GM19239 (cell line): Measurements from ENCODE around the gene HTR3E.
"Not testable (repeated sequence)": the region's sequence is repeated elsewhere in the genome, so short reads cannot be mapped to it uniquely, and the experiment has no call there.

ENCODE experiments used
- DNase-seq: peaks from one replicate; pipeline ENCODE4 v3.0.0; 2011; ENCODE audit warnings: low spot score; ENCODE audit not compliant: insufficient read length
- FAIRE-seq: peaks from 2 replicates; lab custom pipeline; 2011; peaks lifted over from hg19 to GRCh38; lab: Jason Lieb, UNC

Gene HTR3E

GRCh38 chr3:184099806-184100686 lies 3.2 kb downstream of the HTR3E start:
- FAIRE-seq (no peak), DNase-seq (no peak)

DNA sequence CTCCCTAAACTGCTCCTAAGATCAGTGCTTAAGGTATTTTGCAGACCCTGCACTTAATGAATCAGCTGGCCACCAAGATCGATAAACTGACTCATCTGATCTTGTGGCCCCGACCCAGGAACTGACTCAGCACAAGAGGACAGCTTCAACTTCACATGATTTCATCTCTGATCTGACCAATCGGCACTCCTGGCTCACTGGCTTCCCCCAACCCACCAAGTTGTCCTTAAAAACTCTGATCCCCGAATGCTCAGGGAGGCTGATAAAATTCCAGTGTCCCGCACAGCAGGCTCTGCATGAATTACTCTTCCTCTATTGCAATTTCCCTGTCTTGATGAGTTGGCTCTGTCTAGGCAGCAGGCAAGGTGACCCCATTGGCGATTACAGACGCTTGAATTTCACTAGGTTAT lies 13.5 kb downstream of the HTR3E start:
- DNase-seq: no peak
- no peak for FAIRE-seq

DNA sequence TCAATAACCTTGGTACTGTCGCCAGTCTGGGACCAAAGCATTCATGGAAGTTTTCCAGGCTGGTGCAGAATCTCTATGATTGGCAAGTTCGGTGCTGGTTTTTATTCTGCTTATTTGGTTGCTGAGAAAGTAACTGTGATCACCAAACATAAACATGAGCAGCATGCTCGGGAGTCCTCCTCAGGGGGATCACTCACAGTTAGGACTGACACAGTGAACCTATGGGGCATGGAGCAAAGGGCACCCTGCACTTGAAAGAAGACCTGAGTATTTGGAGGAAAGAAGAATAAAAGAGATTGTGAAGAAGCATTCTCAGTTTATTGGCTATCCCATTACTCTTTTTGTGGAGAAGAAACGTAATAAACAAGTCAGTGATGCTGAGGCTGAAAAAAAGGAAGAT lies 19.2 kb downstream of the HTR3E start:
- DNase-seq (no peak), FAIRE-seq (no peak)

GRCh38 chr3:184117636-184118035 lies 20.8 kb downstream of the HTR3E start:
- no peak for DNase-seq
- FAIRE-seq: no peak

GRCh38 chr3:184121031-184121430 lies 24.2 kb downstream of the HTR3E start:
- not testable (repeated sequence) for FAIRE-seq, DNase-seq

DNA sequence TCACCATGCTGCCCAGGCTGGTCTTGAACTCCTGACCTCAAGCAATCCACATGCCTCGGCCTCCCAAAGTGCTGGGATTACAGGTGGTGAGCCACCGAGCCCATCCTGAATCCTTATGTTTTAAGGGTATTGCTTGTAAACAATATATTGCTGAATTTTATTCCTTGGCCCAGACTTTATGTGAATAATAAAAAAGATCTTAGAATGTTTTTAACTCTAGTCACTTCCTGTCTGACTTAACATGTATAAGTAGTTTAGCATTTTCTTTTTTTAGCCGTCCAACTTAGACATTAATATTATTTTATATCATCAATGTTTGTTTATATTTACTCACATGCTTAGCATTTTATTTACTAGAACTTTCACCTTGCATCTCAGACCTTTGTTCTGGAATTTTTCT lies 29.1 kb downstream of the HTR3E start:
- FAIRE-seq (no peak), DNase-seq (no peak)

- DNase-seq: no peak
- FAIRE-seq: no peak
These were observed 32.1 kb downstream of the HTR3E start for GRCh38 chr3:184129012-184129411.

DNA sequence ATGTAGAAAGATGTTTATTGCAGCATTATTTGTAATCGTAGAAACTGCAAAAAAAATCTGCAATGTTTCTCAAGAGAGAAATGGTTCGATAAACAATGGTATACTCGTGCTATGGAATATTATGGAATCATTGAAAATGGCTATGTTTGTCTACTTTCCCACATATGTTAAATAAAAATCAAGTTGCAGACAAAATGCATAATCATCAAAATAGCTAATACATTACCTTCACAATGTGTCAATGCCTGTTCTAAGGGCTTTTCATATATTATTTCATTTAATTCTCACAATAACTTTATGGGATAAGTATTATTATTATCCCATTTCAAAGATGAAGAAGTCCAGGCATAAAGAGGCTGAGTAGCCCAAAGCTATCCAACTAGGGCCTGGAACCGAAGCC lies 36.1 kb downstream of the HTR3E start:
- DNase-seq (no peak), FAIRE-seq (no peak)

- DNase-seq (no peak), FAIRE-seq (peak; percentile 85)
These were observed 37.2 kb downstream of the HTR3E start for GRCh38 chr3:184133840-184134745.

GRCh38 chr3:184134746-184135148 lies 37.9 kb downstream of the HTR3E start:
- FAIRE-seq: no peak
- DNase-seq: no peak

DNA sequence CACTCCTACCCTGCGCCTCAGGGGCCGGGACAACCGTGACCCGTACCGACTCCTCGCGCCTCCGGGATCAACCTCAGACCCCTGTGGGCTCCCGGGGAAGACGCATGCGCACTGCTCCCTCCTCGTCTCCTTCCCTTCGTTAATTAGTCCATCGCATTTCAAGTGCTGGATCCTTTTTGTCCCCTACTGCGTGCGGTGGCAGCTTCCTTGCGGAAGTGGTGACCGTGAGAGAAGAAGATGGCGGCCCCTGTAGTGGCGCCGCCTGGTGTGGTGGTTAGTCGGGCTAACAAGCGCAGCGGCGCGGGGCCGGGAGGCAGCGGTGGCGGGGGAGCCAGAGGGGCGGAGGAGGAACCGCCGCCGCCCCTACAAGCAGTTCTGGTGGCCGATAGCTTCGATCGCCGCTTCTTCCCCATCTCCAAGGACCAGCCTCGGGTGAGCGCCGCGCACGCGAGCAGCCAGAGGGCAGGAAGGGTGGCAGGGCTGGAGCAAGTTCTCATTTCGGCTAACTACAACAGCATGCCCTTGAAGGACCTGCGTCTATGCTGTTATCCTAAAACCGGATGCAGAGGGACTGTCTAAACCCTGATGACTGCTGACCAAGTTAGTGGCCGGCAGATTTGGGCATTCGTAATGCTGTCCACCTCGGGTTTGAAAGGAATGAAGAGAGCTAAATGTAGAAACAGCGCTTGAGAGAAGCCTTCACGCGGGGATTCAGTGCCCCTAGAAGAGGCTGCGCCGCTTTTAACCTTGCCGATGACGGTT lies 38.5 kb downstream of the HTR3E start, which contains the start of gene EIF2B5:
Gene EIF2B5 (plus strand): TSS at position 210 of the 762 bp plus-strand sequence. CDS start 28 bp downstream, at position 238.
- FAIRE-seq: peak; percentile 96
- peak; percentile 72 for DNase-seq

DNA sequence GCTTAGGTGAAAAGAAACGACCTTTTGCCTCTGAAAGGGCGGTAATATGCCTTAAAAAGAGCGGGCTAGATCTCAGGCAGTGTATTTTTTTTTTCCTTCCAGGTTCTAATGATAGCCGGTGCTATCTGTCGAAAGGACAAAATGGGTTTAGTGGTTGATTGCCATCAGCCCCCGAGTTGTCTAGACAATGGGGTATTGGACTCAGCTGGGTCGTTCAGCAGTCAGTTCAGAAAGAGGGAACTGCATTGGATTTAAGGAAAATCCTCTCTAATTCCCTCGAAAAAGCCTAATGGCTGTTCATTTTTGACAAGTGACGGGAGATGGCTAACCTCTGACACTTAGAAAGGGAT lies 39.0 kb downstream of the HTR3E start:
- DNase-seq (no peak), FAIRE-seq (no peak)

- FAIRE-seq (no peak), DNase-seq (no peak)
These were observed 43.6 kb downstream of the HTR3E start for GRCh38 chr3:184140436-184140835.

- DNase-seq: no peak
These were observed 45.3 kb downstream of the HTR3E start for GRCh38 chr3:184142199-184142598.

DNA sequence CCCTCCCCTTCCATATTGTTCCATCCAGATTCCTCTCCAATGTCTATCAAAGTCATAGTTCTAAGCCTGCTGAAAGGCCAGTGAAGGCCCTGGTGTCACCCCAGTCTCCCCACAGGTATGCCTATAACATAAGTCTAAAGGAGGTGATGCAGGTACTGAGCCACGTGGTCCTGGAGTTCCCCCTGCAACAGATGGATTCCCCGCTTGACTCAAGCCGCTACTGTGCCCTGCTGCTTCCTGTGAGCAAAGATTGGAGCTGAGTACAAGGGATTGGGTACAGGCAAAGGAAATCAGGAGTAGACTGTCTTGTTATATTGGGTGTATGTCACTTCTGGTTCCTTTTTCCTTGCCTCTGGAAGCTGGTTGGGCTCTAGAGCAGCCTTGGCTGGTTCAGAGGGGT lies 46.5 kb downstream of the HTR3E start:
- DNase-seq (no peak), FAIRE-seq (no peak)

More at GRCh38 chr3:184142199-184142598, 45.3 kb downstream of the HTR3E start:
- no peak for FAIRE-seq

- DNase-seq: no peak
- no peak for FAIRE-seq
These were observed 47.6 kb downstream of the HTR3E start for GRCh38 chr3:184144505-184144904.

- no peak for FAIRE-seq
- DNase-seq: no peak
These were observed 48.3 kb downstream of the HTR3E start for GRCh38 chr3:184145111-184145524.

GRCh38 chr3:184145751-184146270 lies 48.9 kb downstream of the HTR3E start:
- no peak for FAIRE-seq
- no peak for DNase-seq

- DNase-seq: no peak
- no peak for FAIRE-seq
These were observed 51.2 kb downstream of the HTR3E start for GRCh38 chr3:184148076-184148475.

DNA sequence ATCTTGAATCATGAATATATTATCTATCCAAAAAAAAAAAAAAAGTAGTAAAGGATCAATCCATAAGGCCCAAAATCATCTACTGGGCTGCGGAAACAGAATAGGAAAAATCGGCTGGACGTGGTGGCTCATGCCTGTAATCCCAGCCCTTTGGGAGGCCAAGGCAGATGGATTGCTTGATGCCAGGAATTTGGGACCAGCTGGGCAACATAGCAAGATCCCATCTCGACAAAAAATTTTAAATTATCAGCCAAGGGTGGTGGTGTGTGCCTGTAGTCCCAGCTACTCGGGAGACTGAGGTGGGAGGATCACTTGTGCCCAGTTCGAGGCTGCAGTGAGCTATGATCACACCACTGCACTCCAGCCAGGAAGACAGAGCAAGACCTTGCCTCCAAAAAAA lies 52.3 kb downstream of the HTR3E start:
- no peak for FAIRE-seq
- DNase-seq: no peak
